Heart left ventricle (tissue), 16 donors: Measurements from ENCODE around the gene GRIK1. TPM values are rescaled to one million over a fixed set of nuclear protein-coding genes. Genes with fewer than 3 reads are reported as not detected.

Experiments used
- ATAC-seq, 4 donors: fragments of 200-7000 bp; cut with Tn5 transposase; one replicate each; pipeline ENCODE4 v1.9.1; 2020 to 2022; ENCODE audit warnings: moderate library complexity in 4 of 4, mild to moderate bottlenecking in 3 of 4, moderate number of reproducible peaks in 1 of 4
- DNase-seq, 5 donors: peaks; one replicate each; pipeline ENCODE4 v3.0.0-alpha.2; 2020
- H3K27ac ChIP-seq, 12 donors: fragments of 200-600 bp; sonication (generic) in 4 of 12; one replicate each; pipeline versions ENCODE4 v1.5.0 to v1.8.0; 2016 to 2022; ENCODE audit warnings: mild to moderate bottlenecking in 2 of 12
- H3K27me3 ChIP-seq, 9 donors: fragments of 200-600 bp; sonication (generic) in 2 of 9; one replicate each; pipeline versions ENCODE4 v1.5.1 to v1.8.0; 2016 to 2022; ENCODE audit warnings: mild to moderate bottlenecking in 3 of 9
- H3K36me3 ChIP-seq, 9 donors: fragments of 200-600 bp; sonication (generic) in 2 of 9; one replicate each; pipeline versions ENCODE4 v1.5.0 to v1.8.0; 2018 to 2022; ENCODE audit warnings: mild to moderate bottlenecking in 2 of 9
- H3K4me1 ChIP-seq, 12 donors: fragments of 200-600 bp; sonication (generic) in 4 of 12; one replicate each; pipeline versions ENCODE4 v1.5.0 to v1.8.0; 2016 to 2022; ENCODE audit warnings: mild to moderate bottlenecking in 3 of 12
- H3K4me3 ChIP-seq, 12 donors: fragments of 200-600 bp; sonication (generic) in 4 of 12; one replicate each; pipeline versions ENCODE4 v1.5.0 to v1.8.0; 2017 to 2022; ENCODE audit warnings: mild to moderate bottlenecking in 9 of 12, moderate library complexity in 4 of 12
- H3K9me3 ChIP-seq, 12 donors: fragments of 200-600 bp; sonication (generic) in 4 of 12; one replicate each; pipeline versions ENCODE4 v1.5.0 to v1.8.0; 2016 to 2022; ENCODE audit warnings: mild to moderate bottlenecking in 1 of 12
- CTCF ChIP-seq, 12 donors: fragments of 200-600 bp; sonication (generic) in 4 of 12; IDR thresholded peaks; one replicate each; pipeline versions ENCODE4 v1.5.0 to v1.8.0; 2018 to 2022; ENCODE audit warnings: antibody characterized with exemption in 12 of 12, mild to moderate bottlenecking in 5 of 12
- POLR2A ChIP-seq, 2 donors: fragments of 450-650 bp; IDR thresholded peaks; one replicate each; pipeline ENCODE4 v1.6.1; 2017; ENCODE audit warnings: antibody characterized with exemption in 2 of 2, mild to moderate bottlenecking in 2 of 2, moderate library complexity in 2 of 2
- WGBS, 4 donors: extraction: QIAGEN DNeasy Blood & Tissue Kit in 2 of 4; methylation state at CpG; one replicate each; pipeline versions ENCODE4 v1.1.5 to v1.1.7; 2013 to 2018; 5-methylcytosine and 5-hydroxymethylcytosine counted together
- intact Hi-C, 10 donors: fragments of 100-400 bp; cut with DNase I; formaldehyde crosslinking; loops; one replicate each; pipeline versions ENCODE4 v1.11.1 to v1.14.2; 2022
- polyA plus RNA-seq, 2 donors: library from polyadenylated mRNA; stranded (reverse); fragments of 200-250 nt; gene quantifications; one replicate each; pipeline ENCODE4 v1.2.3, GENCODE V29; 2013
- total RNA-seq, 9 donors: library from RNA; depleted of rRNA in 2 of 9; stranded (reverse); fragments of >200 nt in 2 of 9; fragmentation: NEBNext Ultra II Directional in 3 of 9; extraction: Animal tissue kit (Norgen Biotek cat#: 25700) in 3 of 9; gene quantifications; one replicate each; pipeline versions ENCODE4 v1.1.0 to v1.2.4, GENCODE V29; 2016 to 2023
- donor health status: ischemic (EF 13 %, LVEDD 7.1; RV severe dilation, severe dysfunction).
- donor health status: healthy with polysubstance abuse.
- donor health status: DM: no; HTN: yes; CAD: no.
- donor health status: DM: no; HTN: no; CAD: no.
- donor health status: ischemic (EF 25% LVEDD 6.9; RV normal size, moderate dysfunction).
- donor health status: ischemic (EF 25% LVEDD 5.7; RV mildly dilated, moderate dysfunction).
- donor health status: healthy.
- donor health status: DM: yes; HTN: yes; CAD: no.
- donor health status: ischemic (EF 35%, LVEDD 5.7; RV mildly dilated, moderate dysfunction).
- donor health status: nonischemic (EF 11% LVEDD 7.7; RV severe dilation, severe dysfunction).
- donor health status: DM: yes; HTN: yes; CAD: no.
- donor health status: PGD.
- donor health status: ischemic (EF 29% LVEDD 5.4; RV normal size, mild dysfunction).
- donor health status: nonischemic (EF 23%, LVEDD 6.1; RV moderate dilation, normal function).

GRIK1 gene
- total and polyA plus RNA-seq, 11 donors, result 0.12 TPM; not detected in 10

- intact Hi-C loops, result loop anchor here in 1 of 10 donors (10.0 kb wide), 1 partner anchor 64 kb away; no protein-coding TSS in a partner anchor
- WGBS, 4 donors, result 55 to 65% (median 61%) methylated on average over 4 of the region's 4 CpGs
- ATAC-seq (no peak), DNase-seq (no peak)
- H3K27ac ChIP-seq, result no peak overlapping the region
- peaks cover 0 to under 1% (median 0%) of the 10 kb centered on the region in 12 donors for H3K9me3 ChIP-seq
- no peaks in the 10 kb centered on the region for H3K36me3 ChIP-seq
- peaks cover 0 to 5% (median 0%) of the 10 kb centered on the region in 9 donors for H3K27me3 ChIP-seq
- no peak for TF ChIP-seq CTCF (IDR thresholded peaks at IDR 0.05)
- TF ChIP-seq POLR2A (IDR thresholded peaks at IDR 0.05), result no peak
- no peak overlapping the region for H3K4me3 ChIP-seq
- H3K4me1 ChIP-seq, result no peaks in the 10 kb centered on the region
These were observed 128.9 kb downstream of the GRIK1 start for GRCh38 chr21:29810871-29811270.

- Histone ChIP-seq H3K4me1 (no peaks in the 10 kb centered on the region), H3K9me3 (no peaks in the 10 kb centered on the region), H3K27ac (no peak overlapping the region), H3K4me3 (no peak overlapping the region), H3K27me3 (no peaks in the 10 kb centered on the region), H3K36me3 (no peaks in the 10 kb centered on the region)
- WGBS, 4 donors, result 61 to 73% (median 68%) methylated on average over 2 of the region's 2 CpGs
- DNase-seq, result no peak
- no peak for ATAC-seq
- intact Hi-C loops, result no loop called here
- TF ChIP-seq POLR2A (IDR thresholded peaks at IDR 0.05) (no peak), CTCF (IDR thresholded peaks at IDR 0.05) (no peak)
These were observed 131.6 kb downstream of the GRIK1 start for GRCh38 chr21:29808153-29808552.

DNA sequence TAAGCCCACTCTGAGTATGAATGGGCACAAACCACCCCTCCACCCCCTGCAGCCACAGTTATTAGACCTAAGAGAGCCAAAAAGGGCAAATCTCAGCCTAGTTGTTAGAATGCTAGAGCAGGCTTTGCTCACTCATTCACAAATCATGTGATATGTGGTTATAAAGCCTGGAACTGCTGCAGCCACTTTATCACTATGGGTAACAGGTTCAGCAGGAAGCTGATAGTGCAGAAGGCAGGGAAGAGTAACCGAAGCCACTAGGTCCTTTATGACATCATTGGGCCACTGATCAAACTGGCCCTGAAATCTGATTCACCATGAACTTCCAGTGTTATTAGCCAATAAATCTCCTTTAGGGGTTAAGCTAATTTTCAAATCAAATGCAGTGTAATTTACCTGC is 134.7 kb downstream of the GRIK1 start:
- H3K27me3 ChIP-seq, result no peaks in the 10 kb centered on the region
- no peaks in the 10 kb centered on the region for H3K4me1 ChIP-seq
- no peak overlapping the region for H3K4me3 ChIP-seq
- no peak for TF ChIP-seq POLR2A (IDR thresholded peaks at IDR 0.05)
- H3K27ac ChIP-seq, result no peak overlapping the region
- ATAC-seq (no peak), DNase-seq (no peak)
- no peaks in the 10 kb centered on the region for H3K36me3 ChIP-seq
- 40 to 67% (median 48%) methylated on average over 1 of the region's 1 CpG for WGBS, 4 donors
- intact Hi-C loops, result no loop called here
- H3K9me3 ChIP-seq, result no peaks in the 10 kb centered on the region

- intact Hi-C loops, result no loop called here
- peaks cover 0 to 6% (median 0%) of the 10 kb centered on the region in 9 donors for H3K27me3 ChIP-seq
- no peak overlapping the region for H3K4me3 ChIP-seq
- DNase-seq (no peak), ATAC-seq (no peak)
- H3K9me3 ChIP-seq, result no peaks in the 10 kb centered on the region
- no peak overlapping the region for H3K27ac ChIP-seq
- no peaks in the 10 kb centered on the region for H3K36me3 ChIP-seq
- WGBS, 4 donors, result 58 to 76% (median 68%) methylated on average over 1 of the region's 1 CpG
- H3K4me1 ChIP-seq, result no peaks in the 10 kb centered on the region
- TF ChIP-seq CTCF (IDR thresholded peaks at IDR 0.05) (no peak), POLR2A (IDR thresholded peaks at IDR 0.05) (no peak)
These were observed 136.6 kb downstream of the GRIK1 start for GRCh38 chr21:29803191-29803590.

DNA sequence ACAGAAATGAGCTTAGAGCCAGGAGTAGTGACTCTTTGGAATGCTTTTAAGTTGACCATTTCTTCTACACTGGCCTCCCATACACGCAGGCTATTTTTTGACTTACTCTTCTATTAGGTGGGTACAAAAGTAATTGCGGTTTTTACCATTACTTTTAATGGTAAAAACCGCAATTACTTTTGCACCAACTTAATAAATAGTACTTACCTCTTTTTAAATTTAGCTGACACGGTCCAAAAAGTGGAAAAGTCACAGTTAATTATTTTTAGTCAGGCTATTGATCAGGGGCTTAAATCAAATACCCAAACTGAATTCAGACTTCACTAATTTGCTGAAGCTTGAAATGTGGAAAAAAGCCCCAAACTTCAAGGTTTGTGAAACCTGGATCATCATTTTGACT is 138.7 kb downstream of the GRIK1 start:
- no peak overlapping the region for H3K4me3 ChIP-seq
- H3K27me3 ChIP-seq, result peaks cover 0 to 6% (median 0%) of the 10 kb centered on the region in 9 donors
- ATAC-seq, result no peak
- DNase-seq, result no peak
- H3K9me3 ChIP-seq, result no peaks in the 10 kb centered on the region
- H3K36me3 ChIP-seq, result no peaks in the 10 kb centered on the region
- WGBS, 4 donors, result 84 to 90% (median 88%) methylated on average over 4 of the region's 4 CpGs
- no peak overlapping the region for H3K27ac ChIP-seq
- no peaks in the 10 kb centered on the region for H3K4me1 ChIP-seq
- intact Hi-C loops, result no loop called here
- TF ChIP-seq POLR2A (IDR thresholded peaks at IDR 0.05), result no peak
- TF ChIP-seq CTCF (IDR thresholded peaks at IDR 0.05), result no peak
